B cell (primary cell): ENCODE data around the gene PAX2. TPM values are rescaled to one million over a fixed set of nuclear protein-coding genes. Genes with fewer than 3 reads are reported as not detected.

ENCODE experiments used
- ATAC-seq: fragments of 200-7000 bp; cut with Tn5 transposase; one replicate; pipeline ENCODE4 v1.10.0; 2021; ENCODE audit warnings: low read depth, mild to moderate bottlenecking, moderate number of reproducible peaks, moderate library complexity
- CTCF ChIA-PET: fragments of 350-600 bp; sonication (Branson Sonifier 250); formaldehyde crosslinking; loops from one replicate; lab custom pipeline; 2021; ENCODE audit warnings: antibody characterized with exemption, inconsistent platforms; lab: Charles Lee
- POLR2A ChIA-PET: fragments of 350-600 bp; sonication (Branson Sonifier 250); formaldehyde crosslinking; loops from one replicate; lab custom pipeline; 2021; ENCODE audit warnings: antibody characterized with exemption; lab: Charles Lee
- DNase-seq: peaks from one replicate; pipeline ENCODE4 v3.0.0; 2013
- H2AFZ ChIP-seq: 2 replicates; pipeline ENCODE4 v1.6.1; 2012; ENCODE audit warnings: mild to moderate bottlenecking, low read depth, low read length; ENCODE audit not compliant: insufficient read depth, poor library complexity, severe bottlenecking
- H3K27ac ChIP-seq, 2 donors: 1 replicate in 1 of 2; 2 replicates in 1 of 2; pipeline ENCODE4 v1.5.1; 2012 to 2013; ENCODE audit warnings: low read length in 2 of 2, mild to moderate bottlenecking in 2 of 2, moderate library complexity in 1 of 2
- H3K27me3 ChIP-seq, 4 experiments: fragments of 200-600 bp in 1 of 4; sonication (generic) in 1 of 4; replicated peaks in 1 of 4; 1 replicate in 2 of 4; 2 replicates in 2 of 4; pipeline versions ENCODE4 v1.6.1 to v1.7.0; 2013 to 2016; ENCODE audit warnings: low read length in 3 of 4, mild to moderate bottlenecking in 2 of 4, mixed read lengths in 1 of 4, moderate library complexity in 1 of 4; ENCODE audit not compliant: insufficient read depth in 4 of 4, control insufficient read depth in 3 of 4; ENCODE audit errors: control extremely low read depth in 1 of 4
- H3K36me3 ChIP-seq, 2 experiments: replicated peaks in 1 of 2; 1 replicate in 1 of 2; 2 replicates in 1 of 2; pipeline versions ENCODE4 v1.6.1 to v1.7.1; 2013; ENCODE audit warnings: low read length in 1 of 2; ENCODE audit not compliant: insufficient read depth in 2 of 2, control insufficient read depth in 1 of 2; ENCODE audit errors: control extremely low read depth in 1 of 2, extremely low read depth in 1 of 2
- H3K4me1 ChIP-seq, 2 donors: fragments of 200-600 bp in 1 of 2; sonication (generic) in 1 of 2; 1 replicate in 1 of 2; 2 replicates in 1 of 2; pipeline versions ENCODE4 v1.5.1 to v1.6.1; 2013 to 2017; ENCODE audit warnings: low read length in 2 of 2; ENCODE audit not compliant: control insufficient read depth in 2 of 2, insufficient read depth in 2 of 2
- H3K4me2 ChIP-seq: replicated peaks from 2 replicates; pipeline ENCODE3; 2012; ENCODE audit warnings: mild to moderate bottlenecking, low read depth, low read length; ENCODE audit not compliant: poor library complexity, severe bottlenecking
- H3K4me3 ChIP-seq, 5 experiments: fragments of 200-600 bp in 1 of 5; sonication (generic) in 1 of 5; 1 replicate in 3 of 5; 2 replicates in 2 of 5; pipeline versions ENCODE4 v1.5.1 to v1.7.0; 2011 to 2016; ENCODE audit warnings: low read length in 4 of 5, mild to moderate bottlenecking in 4 of 5, low read depth in 2 of 5, control low read depth in 1 of 5, moderate library complexity in 1 of 5; ENCODE audit not compliant: insufficient read depth in 1 of 5; ENCODE audit errors: control extremely low read depth in 1 of 5, extremely low read depth in 1 of 5
- H3K79me2 ChIP-seq: fragments of 200-600 bp; sonication (generic); one replicate; pipeline ENCODE4 v1.6.0; 2016; ENCODE audit warnings: low read length; ENCODE audit not compliant: control insufficient read depth, insufficient read depth
- H3K9ac ChIP-seq: fragments of 200-600 bp; sonication (generic); 2 replicates; pipeline ENCODE4 v1.6.1; 2017; ENCODE audit warnings: mild to moderate bottlenecking, low read length, moderate library complexity
- H3K9me3 ChIP-seq, 3 donors: one replicate each; pipeline versions ENCODE4 v1.6.1 to v1.7.1; 2013; ENCODE audit warnings: low read length in 2 of 3; ENCODE audit not compliant: control insufficient read depth in 2 of 3, insufficient read depth in 1 of 3; ENCODE audit errors: control extremely low read depth in 1 of 3
- H4K20me1 ChIP-seq: 2 replicates; pipeline ENCODE4 v1.6.0; 2012; ENCODE audit warnings: mild to moderate bottlenecking, low read length; ENCODE audit not compliant: insufficient read depth, control insufficient read depth, poor library complexity, severe bottlenecking
- H3K27ac Mint-ChIP-seq: one replicate; pipeline ENCODE4 v1.8.0; 2021; ENCODE audit warnings: mixed read lengths
- H3K27me3 Mint-ChIP-seq: one replicate; pipeline ENCODE4 v1.8.0; 2021; ENCODE audit warnings: mixed read lengths
- H3K4me1 Mint-ChIP-seq: one replicate; pipeline ENCODE4 v1.8.0; 2021; ENCODE audit warnings: mixed read lengths
- H3K4me3 Mint-ChIP-seq: one replicate; pipeline ENCODE4 v1.8.0; 2021; ENCODE audit warnings: mixed read lengths
- H3K9me3 Mint-ChIP-seq: one replicate; pipeline ENCODE4 v1.8.0; 2022; ENCODE audit warnings: mixed read lengths; ENCODE audit not compliant: insufficient read depth
- EZH2 ChIP-seq: IDR thresholded peaks from 2 replicates; pipeline ENCODE4 v1.6.1; 2012; ENCODE audit warnings: borderline replicate concordance, low read depth, mild to moderate bottlenecking, moderate library complexity, low read length; ENCODE audit not compliant: insufficient read depth, poor library complexity, severe bottlenecking
- WGBS: methylation state at CpG from one replicate; pipeline ENCODE4 v1.1.5; 2013; ENCODE audit warnings: missing lambda C conversion rate; ENCODE audit not compliant: insufficient coverage; 5-methylcytosine and 5-hydroxymethylcytosine counted together
- intact Hi-C: fragments of 100-400 bp; cut with micrococcal nuclease; formaldehyde crosslinking; loops from one replicate; pipeline ENCODE4 v1.10.0; 2022
- polyA plus RNA-seq: library from polyadenylated mRNA; depleted of rRNA; stranded (reverse); fragments of >200 nt; gene quantifications from 2 replicates; pipeline ENCODE4 v1.2.3, GENCODE V29; 2012
- total RNA-seq, 2 donors: library from RNA; stranded (reverse); fragments of 120-200 nt in 1 of 2; gene quantifications; 1 replicate in 1 of 2; 2 replicates in 1 of 2; pipeline versions ENCODE4 v1.2.3 to v1.2.4, GENCODE V29; 2013 to 2022
- TF ChIP-seq, protein P1 (sequence below): fragments of 200-600 bp; IDR thresholded peaks from one replicate; pipeline ENCODE4 v1.8.0; 2022; ENCODE audit warnings: antibody characterized with exemption, mild to moderate bottlenecking

The PAX2 gene
- total and polyA plus RNA-seq, 2 donors (not counting 1 experiment from before 2014, with no cell fraction given), result 0.12 TPM; not detected in 1

DNA sequence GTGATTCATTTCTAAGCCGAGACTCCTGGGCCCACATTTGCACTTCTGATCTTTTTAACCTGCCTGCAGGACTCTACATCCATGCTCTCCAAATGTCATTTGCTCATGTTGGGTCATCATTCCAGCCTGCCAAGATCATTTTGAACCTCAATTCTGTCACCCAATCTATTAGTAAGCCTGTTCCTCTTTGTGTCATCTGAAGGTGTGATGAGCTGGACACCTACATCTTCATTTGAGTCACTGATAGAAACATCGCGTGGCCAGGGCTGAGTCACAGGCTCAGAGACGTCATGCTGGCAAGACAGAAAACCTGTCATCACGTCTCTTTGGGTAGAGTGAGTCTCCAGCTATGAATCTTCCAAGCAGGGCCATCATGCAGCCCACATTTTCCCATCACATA is 102.1 kb downstream of the PAX2 start:
- H3K4me3 ChIP-seq, result no peak overlapping the region
- peaks cover 50% of the 10 kb centered on the region for H3K27me3 Mint-ChIP-seq
- no peaks in the 10 kb centered on the region for H3K4me1 Mint-ChIP-seq
- H3K9me3 Mint-ChIP-seq, result no peaks in the 10 kb centered on the region
- no peak overlapping the region for H3K27ac Mint-ChIP-seq
- peaks cover 0 to 10% (median 5%) of the 10 kb centered on the region in 4 experiments for H3K27me3 ChIP-seq
- H3K4me1 ChIP-seq, result no peaks in the 10 kb centered on the region
- no peaks in the 10 kb centered on the region for H3K79me2 ChIP-seq
- H2AFZ ChIP-seq, result no peak overlapping the region
- H4K20me1 ChIP-seq, result no peaks in the 10 kb centered on the region
- H3K4me3 Mint-ChIP-seq, result no peak overlapping the region
- no peaks in the 10 kb centered on the region for H3K36me3 ChIP-seq
- POLR2A ChIA-PET, result no interaction called here
- intact Hi-C loops, result no loop called here
- ATAC-seq (no peak), DNase-seq (no peak)
- no peak overlapping the region for H3K4me2 ChIP-seq
- TF ChIP-seq EZH2, result no peak
- TF ChIP-seq, protein P1, sequence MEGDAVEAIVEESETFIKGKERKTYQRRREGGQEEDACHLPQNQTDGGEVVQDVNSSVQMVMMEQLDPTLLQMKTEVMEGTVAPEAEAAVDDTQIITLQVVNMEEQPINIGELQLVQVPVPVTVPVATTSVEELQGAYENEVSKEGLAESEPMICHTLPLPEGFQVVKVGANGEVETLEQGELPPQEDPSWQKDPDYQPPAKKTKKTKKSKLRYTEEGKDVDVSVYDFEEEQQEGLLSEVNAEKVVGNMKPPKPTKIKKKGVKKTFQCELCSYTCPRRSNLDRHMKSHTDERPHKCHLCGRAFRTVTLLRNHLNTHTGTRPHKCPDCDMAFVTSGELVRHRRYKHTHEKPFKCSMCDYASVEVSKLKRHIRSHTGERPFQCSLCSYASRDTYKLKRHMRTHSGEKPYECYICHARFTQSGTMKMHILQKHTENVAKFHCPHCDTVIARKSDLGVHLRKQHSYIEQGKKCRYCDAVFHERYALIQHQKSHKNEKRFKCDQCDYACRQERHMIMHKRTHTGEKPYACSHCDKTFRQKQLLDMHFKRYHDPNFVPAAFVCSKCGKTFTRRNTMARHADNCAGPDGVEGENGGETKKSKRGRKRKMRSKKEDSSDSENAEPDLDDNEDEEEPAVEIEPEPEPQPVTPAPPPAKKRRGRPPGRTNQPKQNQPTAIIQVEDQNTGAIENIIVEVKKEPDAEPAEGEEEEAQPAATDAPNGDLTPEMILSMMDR, result no peak
- WGBS, result 54% methylated on average over 3 of the region's 5 CpGs
- no peak overlapping the region for H3K27ac ChIP-seq
- H3K9ac ChIP-seq, result no peak overlapping the region
- no peaks in the 10 kb centered on the region for H3K9me3 ChIP-seq
- CTCF ChIA-PET, result no interaction called here

DNA sequence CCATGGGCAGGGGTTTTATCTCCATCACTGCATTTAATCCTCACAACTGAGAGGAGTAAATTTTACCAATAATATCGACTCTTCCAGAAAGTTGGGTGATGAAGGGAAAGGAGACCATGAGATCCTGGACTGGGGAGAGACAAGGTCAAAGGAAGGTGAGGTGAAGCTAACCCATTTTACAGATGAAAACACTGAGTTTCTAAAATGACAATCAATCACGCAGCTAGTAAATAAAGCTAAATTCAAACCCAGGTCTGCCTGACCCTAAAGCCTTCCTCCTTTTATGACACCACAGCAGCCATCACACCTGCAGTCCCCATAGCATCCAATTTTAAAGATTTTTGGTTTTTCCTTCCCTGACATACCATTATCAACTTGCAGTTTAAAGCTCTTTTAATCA is 103.4 kb downstream of the PAX2 start:
- H2AFZ ChIP-seq, result no peak overlapping the region
- TF ChIP-seq, protein P1, result no peak
- TF ChIP-seq EZH2, result no peak
- H3K4me1 ChIP-seq, result no peaks in the 10 kb centered on the region
- Mint-ChIP-seq H3K9me3 (no peaks in the 10 kb centered on the region), H3K27ac (no peak overlapping the region), H3K4me1 (no peaks in the 10 kb centered on the region), H3K4me3 (no peak overlapping the region), H3K27me3 (peaks cover 58% of the 10 kb centered on the region)
- H3K9me3 ChIP-seq, result no peaks in the 10 kb centered on the region
- no peak for DNase-seq
- intact Hi-C loops, result no loop called here
- no peaks in the 10 kb centered on the region for H3K36me3 ChIP-seq
- H3K4me3 ChIP-seq, result no peak overlapping the region
- H3K4me2 ChIP-seq, result no peak overlapping the region
- no peak for ATAC-seq
- 80% methylated on average over 1 of the region's 2 CpGs for WGBS
- H3K27me3 ChIP-seq, result peaks cover 0 to 10% (median 5%) of the 10 kb centered on the region in 4 experiments
- H3K27ac ChIP-seq, result no peak overlapping the region
- H3K79me2 ChIP-seq, result no peaks in the 10 kb centered on the region
- CTCF ChIA-PET, result no interaction called here
- no peaks in the 10 kb centered on the region for H4K20me1 ChIP-seq
- H3K9ac ChIP-seq, result no peak overlapping the region
- POLR2A ChIA-PET, result no interaction called here
